ENCODE results near the gene DACT2.

Gene DACT2

DNA sequence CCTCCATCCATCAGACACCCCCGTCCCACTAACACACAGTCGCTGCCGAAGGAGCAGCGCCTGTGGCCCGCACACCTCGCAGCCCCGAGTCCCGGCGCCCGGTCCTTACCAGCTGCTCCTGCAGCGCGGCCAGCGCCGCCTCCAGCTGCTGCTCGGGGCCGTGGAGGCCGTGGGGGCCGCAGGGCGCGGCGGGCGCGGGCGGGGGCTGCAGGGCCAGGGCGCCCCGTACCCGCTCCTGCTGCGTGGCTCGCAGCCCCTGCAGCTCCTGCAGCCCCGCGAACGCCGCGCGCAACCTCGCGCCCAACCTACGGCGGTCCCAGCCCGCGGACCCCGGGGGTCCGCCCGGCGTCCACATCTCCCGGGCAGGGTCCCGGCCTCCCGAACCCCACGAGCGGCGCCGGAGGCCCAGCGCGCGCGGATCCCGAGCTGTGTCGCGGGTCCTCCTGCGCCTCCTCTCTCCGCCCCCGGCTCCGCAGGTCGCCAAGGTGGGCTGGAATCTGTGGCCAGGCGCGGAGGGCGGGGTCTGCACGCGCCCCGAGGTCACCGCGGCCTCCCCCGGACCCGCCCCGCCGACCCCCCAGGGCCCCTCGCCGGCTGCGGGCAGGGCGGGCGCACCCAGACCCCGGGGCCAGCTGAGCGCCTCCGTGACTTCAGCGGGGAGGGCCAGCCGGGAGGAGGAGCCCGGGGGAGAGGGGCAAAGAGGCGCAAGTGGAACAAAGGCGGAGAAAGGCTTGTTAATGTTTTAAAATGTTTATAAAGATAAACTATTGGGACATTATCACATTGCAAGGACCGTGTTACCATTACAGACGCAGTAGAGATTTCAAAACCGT, at the start of gene DACT2:
TSS of gene DACT2 (minus strand) at position 499 of the 833 bp plus-strand sequence. CDS start at position 355, 144 bp downstream.
- TF ChIP-seq CTCF (IDR thresholded peaks at IDR 0.05) (no peak), ZFX (IDR thresholded peaks at IDR 0.05; ENCODE audit: borderline replicate concordance) (no peak)

DNA sequence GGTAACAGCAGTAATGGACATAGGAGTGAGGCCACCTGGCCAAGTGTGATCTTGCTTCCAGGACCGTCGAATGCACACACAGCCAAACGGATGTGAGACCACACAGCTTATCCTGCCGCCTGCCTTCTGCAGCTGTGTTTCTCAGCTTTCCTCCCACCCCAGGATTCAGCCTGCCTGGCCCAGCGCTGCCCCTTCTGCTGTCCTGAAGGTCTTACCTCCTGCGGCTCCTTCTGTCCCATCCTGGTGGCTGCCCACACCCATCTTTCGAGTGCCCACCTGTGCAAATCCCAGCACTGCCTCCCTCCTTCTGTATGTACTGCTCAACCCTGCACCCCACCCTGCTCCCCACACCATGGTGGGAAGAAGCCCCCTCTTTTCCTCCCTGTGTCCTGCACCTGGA, 49.4 kb upstream of the DACT2 start:
- TF ChIP-seq ZFX (IDR thresholded peaks at IDR 0.05; ENCODE audit: borderline replicate concordance), result no peak
- no peak for TF ChIP-seq CTCF (IDR thresholded peaks at IDR 0.05)
- no peak overlapping the region for H3K27ac ChIP-seq

More for the DNA sequence above, at the start of gene DACT2:
- H3K27ac ChIP-seq, result no peak within 1 kb of the TSS

GRCh38 chr6:168368066-168368820, 48.7 kb upstream of the DACT2 start:
- no peak overlapping the region for H3K27ac ChIP-seq
- TF ChIP-seq CTCF (IDR thresholded peaks at IDR 0.05) (no peak), ZFX (IDR thresholded peaks at IDR 0.05; ENCODE audit: borderline replicate concordance) (no peak)

DNA sequence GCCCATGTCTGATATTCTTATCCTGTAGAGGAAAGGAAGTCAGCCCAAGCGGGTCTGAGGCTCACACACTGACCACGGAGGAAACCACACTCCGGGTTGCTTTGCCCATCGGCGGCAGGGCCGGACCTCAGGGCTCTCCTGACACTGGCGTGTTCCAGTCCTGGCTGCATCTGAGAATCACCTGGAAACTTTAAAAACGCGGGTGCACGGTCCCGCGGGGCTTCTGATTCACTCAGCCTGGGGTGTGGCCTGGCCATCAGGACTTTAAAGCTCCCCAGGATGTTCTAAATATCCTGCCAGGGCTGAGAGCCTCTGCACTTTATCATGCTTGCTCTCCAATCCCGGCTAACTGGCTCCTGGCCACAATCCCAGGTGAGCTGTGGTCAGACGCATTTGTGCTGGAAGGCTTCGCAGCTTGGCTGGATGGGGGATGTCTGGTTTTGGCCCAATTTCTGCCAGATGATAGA, 47.7 kb upstream of the DACT2 start:
- H3K27ac ChIP-seq, result no peak overlapping the region
- no peak for TF ChIP-seq CTCF (IDR thresholded peaks at IDR 0.05)
- TF ChIP-seq ZFX (IDR thresholded peaks at IDR 0.05; ENCODE audit: borderline replicate concordance), result no peak

GRCh38 chr6:168366473-168366872, 46.9 kb upstream of the DACT2 start:
- no peak overlapping the region for H3K27ac ChIP-seq
- no peak for TF ChIP-seq ZFX (IDR thresholded peaks at IDR 0.05; ENCODE audit: borderline replicate concordance)
- no peak for TF ChIP-seq CTCF (IDR thresholded peaks at IDR 0.05)

GRCh38 chr6:168365422-168366165, 46.0 kb upstream of the DACT2 start:
- TF ChIP-seq ZFX (IDR thresholded peaks at IDR 0.05; ENCODE audit: borderline replicate concordance), result no peak
- no peak for TF ChIP-seq CTCF (IDR thresholded peaks at IDR 0.05)
- H3K27ac ChIP-seq, result no peak overlapping the region
